ENCODE data around the gene R3HDM2.

The R3HDM2 gene

DNA sequence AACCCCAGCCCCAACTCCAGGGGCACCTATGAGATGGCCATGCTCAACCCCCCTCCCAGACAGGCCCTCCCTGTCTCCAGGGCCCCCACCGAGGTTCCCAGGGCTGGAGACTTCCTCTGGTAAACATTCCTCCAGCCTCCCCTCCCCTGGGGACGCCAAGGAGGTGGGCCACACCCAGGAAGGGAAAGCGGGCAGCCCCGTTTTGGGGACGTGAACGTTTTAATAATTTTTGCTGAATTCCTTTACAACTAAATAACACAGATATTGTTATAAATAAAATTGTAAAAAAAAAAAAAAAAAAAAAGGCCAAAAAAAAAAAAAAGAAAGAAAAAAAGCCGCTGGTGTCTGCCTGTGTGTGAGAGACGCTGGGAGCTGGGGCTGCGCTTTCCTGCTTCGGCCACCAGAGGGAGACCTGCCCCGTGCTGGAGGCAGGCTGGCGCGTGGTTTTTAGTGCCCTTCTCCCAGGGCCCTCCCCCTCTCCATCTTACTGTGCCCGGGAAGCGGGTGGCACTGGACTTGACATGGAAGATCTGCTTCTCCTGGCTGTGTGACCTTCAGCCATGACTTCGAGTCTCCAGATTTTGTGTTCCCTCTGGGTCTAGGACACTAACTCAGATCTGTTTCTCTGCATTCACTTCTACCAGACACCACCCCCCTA is 217.7 kb downstream of the R3HDM2 start:
- peak; percentile 83 for DNase-seq

DNA sequence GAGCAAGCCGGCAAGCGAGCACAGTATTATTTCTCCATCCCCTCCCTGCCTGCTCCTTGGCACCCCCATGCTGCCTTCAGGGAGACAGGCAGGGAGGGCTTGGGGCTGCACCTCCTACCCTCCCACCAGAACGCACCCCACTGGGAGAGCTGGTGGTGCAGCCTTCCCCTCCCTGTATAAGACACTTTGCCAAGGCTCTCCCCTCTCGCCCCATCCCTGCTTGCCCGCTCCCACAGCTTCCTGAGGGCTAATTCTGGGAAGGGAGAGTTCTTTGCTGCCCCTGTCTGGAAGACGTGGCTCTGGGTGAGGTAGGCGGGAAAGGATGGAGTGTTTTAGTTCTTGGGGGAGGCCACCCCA is 218.2 kb downstream of the R3HDM2 start:
- DNase-seq = no peak

DNA sequence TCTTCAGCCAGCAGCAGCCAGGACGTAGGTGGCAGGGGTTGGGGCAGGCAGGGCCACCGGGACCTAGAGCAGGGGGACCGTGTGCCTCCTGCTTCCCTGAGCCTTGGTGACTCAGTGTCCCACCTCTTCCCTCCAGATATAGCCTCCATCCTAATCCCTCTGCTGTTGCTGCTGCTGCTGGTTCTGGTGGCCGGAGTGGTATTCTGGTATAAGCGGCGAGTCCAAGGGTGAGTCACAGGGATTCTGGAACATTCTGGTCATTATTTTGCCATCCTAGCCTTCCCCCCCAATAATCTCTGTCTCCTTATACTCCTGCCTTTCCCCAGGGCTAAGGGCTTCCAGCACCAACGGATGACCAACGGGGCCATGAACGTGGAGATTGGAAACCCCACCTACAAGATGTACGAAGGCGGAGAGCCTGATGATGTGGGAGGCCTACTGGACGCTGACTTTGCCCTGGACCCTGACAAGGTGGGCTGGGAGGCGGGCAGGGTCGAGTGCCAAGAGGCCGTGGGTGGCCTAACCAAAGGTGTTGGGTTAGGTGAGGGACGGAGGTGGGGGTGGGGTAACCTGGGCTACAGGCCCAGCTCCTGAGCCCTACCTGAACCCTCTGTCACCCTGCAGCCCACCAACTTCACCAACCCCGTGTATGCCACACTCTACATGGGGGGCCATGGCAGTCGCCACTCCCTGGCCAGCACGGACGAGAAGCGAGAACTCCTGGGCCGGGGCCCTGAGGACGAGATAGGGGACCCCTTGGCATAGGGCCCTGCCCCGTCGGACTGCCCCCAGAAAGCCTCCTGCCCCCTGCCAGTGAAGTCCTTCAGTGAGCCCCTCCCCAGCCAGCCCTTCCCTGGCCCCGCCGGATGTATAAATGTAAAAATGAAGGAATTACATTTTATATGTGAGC is 218.8 kb downstream of the R3HDM2 start:
- DNase-seq = no peak

DNA sequence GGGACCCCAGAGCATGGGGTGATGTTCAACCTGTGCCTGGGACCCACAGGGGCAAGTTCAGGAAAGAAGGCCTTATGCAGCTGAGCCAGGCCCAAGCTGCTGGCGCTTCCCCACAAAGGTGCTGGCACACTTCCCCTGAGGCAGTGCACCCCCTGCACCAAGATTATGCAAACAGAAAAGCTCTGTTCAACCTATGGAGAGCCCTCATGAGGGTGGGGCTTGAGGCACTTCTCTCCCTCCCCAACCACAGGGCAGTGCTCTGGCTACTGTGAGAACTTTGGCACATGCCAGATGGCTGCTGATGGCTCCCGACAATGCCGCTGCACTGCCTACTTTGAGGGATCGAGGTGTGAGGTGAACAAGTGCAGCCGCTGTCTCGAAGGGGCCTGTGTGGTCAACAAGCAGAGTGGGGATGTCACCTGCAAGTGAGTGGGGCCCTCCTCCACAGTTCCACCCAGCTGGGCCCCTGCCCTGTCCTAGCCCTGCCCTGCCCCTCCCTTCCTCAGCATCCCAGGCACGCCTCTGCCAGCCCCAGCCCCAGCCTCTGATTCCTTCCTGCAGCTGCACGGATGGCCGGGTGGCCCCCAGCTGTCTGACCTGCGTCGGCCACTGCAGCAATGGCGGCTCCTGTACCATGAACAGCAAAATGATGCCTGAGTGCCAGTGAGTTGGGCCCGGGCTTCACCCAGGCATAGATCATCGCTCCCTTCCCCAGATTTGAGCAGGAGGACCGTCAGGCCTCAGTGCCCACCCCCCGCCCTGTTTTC is 219.7 kb downstream of the R3HDM2 start:
- no peak for DNase-seq

DNA sequence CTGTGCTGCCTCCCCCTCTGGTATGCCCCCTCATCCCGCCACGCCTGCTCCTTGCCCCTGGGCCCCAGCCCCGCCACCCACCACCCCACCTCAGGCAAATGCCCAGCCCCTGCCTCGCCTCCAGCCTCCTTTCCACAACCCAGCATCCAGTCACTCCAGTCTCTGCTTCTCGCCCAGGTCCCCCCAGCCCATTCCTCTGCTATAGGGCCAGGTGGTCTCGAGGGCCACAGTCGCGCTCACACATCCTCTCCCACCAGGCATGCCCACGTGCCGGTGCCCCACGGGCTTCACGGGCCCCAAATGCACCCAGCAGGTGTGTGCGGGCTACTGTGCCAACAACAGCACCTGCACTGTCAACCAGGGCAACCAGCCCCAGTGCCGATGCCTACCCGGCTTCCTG is 220.4 kb downstream of the R3HDM2 start:
- no peak for DNase-seq

DNA sequence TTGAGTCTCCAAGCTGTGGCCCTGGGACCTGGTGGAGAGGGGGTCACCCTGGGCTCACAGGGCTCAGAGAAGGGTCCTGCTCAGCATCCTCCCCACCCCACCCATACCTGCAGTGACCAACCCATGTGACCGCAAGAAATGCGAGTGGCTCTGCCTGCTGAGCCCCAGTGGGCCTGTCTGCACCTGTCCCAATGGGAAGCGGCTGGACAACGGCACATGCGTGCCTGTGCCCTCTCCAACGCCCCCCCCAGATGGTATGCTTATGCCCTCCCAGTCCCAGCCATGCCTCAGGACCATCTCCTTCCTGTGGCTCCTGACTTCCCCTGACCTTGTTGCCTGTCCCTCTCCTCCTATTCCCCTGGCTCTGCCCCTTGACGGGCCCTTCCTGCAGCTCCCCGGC is 220.9 kb downstream of the R3HDM2 start:
- no peak for DNase-seq

DNA sequence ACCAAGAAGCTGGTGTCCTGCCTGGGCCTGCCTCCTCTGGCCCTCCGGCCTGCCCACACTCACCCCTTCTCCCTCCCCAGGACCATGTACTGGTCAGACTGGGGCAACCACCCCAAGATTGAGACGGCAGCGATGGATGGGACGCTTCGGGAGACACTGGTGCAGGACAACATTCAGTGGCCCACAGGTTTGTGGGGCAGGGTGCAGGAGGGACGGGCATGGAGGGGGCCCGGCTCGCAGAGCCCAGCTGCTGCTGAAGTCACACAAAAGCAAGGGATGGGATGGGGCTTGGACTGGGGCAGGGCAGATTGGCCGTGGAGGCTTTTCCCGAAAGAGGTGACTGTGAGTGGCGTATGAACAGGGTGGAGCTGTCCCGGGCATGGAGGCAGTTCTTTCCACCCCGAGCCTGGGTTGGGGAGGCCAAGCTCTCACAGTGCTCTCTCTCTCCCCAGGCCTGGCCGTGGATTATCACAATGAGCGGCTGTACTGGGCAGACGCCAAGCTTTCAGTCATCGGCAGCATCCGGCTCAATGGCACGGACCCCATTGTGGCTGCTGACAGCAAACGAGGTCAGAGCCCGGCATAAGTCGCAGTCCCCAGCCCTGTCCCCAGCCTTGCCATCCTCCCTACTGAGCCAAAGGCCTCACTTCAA is 222.1 kb downstream of the R3HDM2 start:
- no peak for DNase-seq

DNA sequence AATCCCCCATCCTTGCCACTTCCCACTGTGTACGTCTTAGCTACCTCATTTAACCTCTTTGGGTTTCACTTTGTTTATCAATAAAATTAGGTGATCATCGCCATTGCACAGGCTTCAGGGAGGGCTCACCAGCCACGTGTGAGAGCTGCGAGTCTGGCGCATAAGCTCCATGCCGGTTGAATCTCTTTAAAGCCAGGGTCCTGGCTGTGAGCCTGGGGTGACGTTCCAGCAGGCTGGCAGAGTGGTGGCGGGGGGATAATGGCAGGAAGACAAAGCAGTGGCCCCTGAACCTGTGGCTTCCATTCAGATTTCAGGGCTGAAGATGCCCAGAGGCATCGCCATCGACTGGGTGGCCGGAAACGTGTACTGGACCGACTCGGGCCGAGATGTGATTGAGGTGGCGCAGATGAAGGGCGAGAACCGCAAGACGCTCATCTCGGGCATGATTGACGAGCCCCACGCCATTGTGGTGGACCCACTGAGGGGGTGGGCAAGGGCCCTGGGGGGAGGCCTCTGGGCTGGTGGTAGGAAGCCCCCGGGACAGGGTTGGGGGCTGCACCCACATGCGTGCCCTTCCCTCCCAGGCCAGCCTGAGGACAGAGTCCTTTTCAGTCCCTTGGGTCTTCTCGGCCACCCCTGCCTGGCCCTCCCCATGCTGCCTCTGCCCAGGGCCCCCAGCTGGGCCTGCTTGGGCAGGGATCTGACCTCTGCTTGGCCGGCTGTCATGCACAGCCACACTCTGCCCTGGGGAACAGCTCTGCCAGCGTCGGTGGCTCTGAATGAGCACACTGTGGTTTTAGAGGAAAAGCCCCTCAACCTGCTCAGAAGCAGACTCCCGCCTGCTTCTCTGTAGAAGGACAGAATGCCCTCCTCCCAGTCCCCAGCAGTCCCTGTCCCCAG is 222.9 kb downstream of the R3HDM2 start:
- DNase-seq = no peak

DNA sequence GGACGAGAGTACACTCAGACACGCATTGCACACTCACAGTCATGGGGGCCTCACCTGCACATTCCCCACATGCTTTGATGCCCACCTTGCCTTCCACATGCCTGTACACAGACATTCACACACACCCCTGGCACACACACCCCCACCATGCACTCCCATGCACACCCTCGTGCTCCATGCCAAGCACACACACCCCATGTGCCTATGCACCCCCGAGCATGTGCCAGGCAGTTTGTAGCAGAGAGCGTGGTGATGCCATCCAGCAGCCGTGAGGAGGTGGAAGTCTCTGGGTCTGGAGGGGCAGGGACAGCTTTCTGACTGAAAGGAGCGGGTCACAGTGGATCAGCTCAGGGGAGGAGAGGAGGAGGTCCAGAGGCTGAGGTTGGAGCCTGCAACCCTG is 224.9 kb downstream of the R3HDM2 start:
- DNase-seq = no peak

DNA sequence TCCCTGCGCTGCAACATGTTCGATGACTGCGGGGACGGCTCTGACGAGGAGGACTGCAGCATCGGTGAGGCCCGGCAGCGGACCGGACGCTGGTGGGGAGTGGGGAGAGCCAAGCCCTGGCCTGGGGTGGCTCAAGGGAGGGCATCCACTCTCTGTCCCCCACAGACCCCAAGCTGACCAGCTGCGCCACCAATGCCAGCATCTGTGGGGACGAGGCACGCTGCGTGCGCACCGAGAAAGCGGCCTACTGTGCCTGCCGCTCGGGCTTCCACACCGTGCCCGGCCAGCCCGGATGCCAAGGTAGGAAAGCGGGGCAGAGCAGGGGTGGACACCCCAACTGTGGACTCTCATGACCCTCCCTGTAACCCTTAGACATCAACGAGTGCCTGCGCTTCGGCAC is 225.7 kb downstream of the R3HDM2 start:
- no peak for DNase-seq

DNA sequence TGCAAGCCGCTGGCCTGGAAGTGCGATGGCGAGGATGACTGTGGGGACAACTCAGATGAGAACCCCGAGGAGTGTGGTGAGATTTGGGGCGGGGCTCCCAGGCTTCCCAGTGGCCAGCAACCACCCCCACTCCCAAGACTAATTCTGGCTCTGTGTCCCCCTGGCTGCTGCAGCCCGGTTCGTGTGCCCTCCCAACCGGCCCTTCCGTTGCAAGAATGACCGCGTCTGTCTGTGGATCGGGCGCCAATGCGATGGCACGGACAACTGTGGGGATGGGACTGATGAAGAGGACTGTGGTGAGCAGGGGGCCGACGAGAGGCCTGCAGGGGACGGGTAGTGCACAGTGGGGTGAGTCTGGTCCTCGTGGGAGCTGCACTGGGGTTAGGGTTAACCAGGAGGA is 226.4 kb downstream of the R3HDM2 start:
- no peak for DNase-seq

DNA sequence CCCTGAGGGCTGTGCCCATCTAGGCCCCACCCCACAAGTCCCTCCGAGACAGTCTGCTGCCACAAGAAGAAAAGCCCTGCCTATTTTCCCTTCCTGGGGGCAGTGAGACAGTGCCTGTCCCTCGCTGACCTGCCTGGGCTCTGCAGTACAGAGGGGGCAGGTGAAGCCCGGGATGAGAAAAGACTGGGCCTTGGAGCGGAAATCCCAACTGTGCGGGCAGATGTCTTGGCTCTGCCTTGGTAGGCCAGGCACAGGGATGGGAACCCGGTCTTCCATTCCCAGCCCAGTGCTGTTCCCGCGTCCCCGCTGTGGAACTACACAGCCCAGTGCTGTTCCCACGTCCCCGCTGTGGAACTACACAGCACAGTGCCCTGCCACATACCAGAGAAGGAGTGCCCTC is 227.1 kb downstream of the R3HDM2 start:
- no peak for DNase-seq

Measured in stimulated activated CD4-positive, alpha-beta T cell treated with anti-CD3 and anti-CD28 coated beads, Interleukin-1b, Interleukin-23, amount 100 ng/mL, for 48 hours (primary cell).